Fibroblast of lung (primary cell): ENCODE results near the gene RIN3. TPM values are rescaled to one million over a fixed set of nuclear protein-coding genes. Genes with fewer than 3 reads are reported as not detected.

ENCODE experiments used
- DNase-seq, 2 donors: peaks; one replicate each; pipeline versions ENCODE4 v3.0.0 to v3.0.0-alpha.2; 2010; ENCODE audit warnings: low read depth in 2 of 2
- H2AFZ ChIP-seq: 2 replicates; pipeline ENCODE4 v1.5.1; 2012; ENCODE audit warnings: low read length, control low read depth, inconsistent platforms
- H3K27ac ChIP-seq: 2 replicates; pipeline ENCODE4 v1.5.1; 2011; ENCODE audit warnings: low read length, control low read depth; ENCODE audit not compliant: insufficient read depth
- H3K27me3 ChIP-seq: 2 replicates; pipeline ENCODE4 v1.5.1; 2011; ENCODE audit warnings: mild to moderate bottlenecking, low read length; ENCODE audit not compliant: control insufficient read depth, insufficient read depth
- H3K36me3 ChIP-seq: 2 replicates; pipeline ENCODE4 v1.5.1; 2011; ENCODE audit warnings: low read length; ENCODE audit not compliant: control insufficient read depth, insufficient read depth
- H3K4me1 ChIP-seq: 2 replicates; pipeline ENCODE4 v1.5.1; 2011; ENCODE audit warnings: low read length; ENCODE audit not compliant: control insufficient read depth, insufficient read depth; ENCODE audit errors: extremely low read depth
- H3K4me2 ChIP-seq: 2 replicates; pipeline ENCODE4 v1.5.1; 2011; ENCODE audit warnings: low read length, control low read depth; ENCODE audit not compliant: insufficient read depth; ENCODE audit errors: extremely low read depth
- H3K4me3 ChIP-seq, 4 experiments: fragments of 200-600 bp in 1 of 4; sonication (generic) in 1 of 4; replicated peaks in 1 of 4; 2 replicates each; pipeline ENCODE4 v1.5.1; 2011 to 2016; ENCODE audit warnings: low read length in 4 of 4, low read depth in 3 of 4, mild to moderate bottlenecking in 3 of 4, control low read depth in 2 of 4, inconsistent platforms in 1 of 4, mixed read lengths in 1 of 4; ENCODE audit not compliant: insufficient read depth in 1 of 4; ENCODE audit errors: control extremely low read depth in 1 of 4
- H3K79me2 ChIP-seq: 2 replicates; pipeline ENCODE4 v1.5.1; 2012; ENCODE audit warnings: mild to moderate bottlenecking, low read length, inconsistent platforms; ENCODE audit not compliant: control insufficient read depth, insufficient read depth
- H3K9ac ChIP-seq: 2 replicates; pipeline ENCODE4 v1.5.1; 2011; ENCODE audit warnings: mild to moderate bottlenecking, low read length, control low read depth; ENCODE audit not compliant: insufficient read depth
- H3K9me3 ChIP-seq: 2 replicates; pipeline ENCODE4 v1.5.1; 2012; ENCODE audit warnings: low read depth, low read length; ENCODE audit not compliant: control insufficient read depth, insufficient read depth
- H4K20me1 ChIP-seq: 2 replicates; pipeline ENCODE4 v1.5.1; 2011; ENCODE audit warnings: low read length; ENCODE audit not compliant: control insufficient read depth, insufficient read depth; ENCODE audit errors: extremely low read depth
- CTCF ChIP-seq, 2 donors: IDR thresholded peaks in 1 of 2; conservative IDR thresholded peaks in 1 of 2; 1 replicate in 1 of 2; 2 replicates in 1 of 2; pipeline ENCODE4 v1.5.1; 2011 to 2012; ENCODE audit warnings: low read length in 2 of 2, control low read depth in 1 of 2, inconsistent platforms in 1 of 2, low read depth in 1 of 2, mild to moderate bottlenecking in 1 of 2
- EZH2 ChIP-seq: IDR thresholded peaks from 2 replicates; pipeline ENCODE4 v1.5.1; 2012; ENCODE audit warnings: low read length, control low read depth, mild to moderate bottlenecking; ENCODE audit errors: missing control alignments
- polyA plus RNA-seq, 2 donors: library from polyadenylated mRNA; depleted of rRNA in 1 of 2; stranded (reverse) in 1 of 2; unstranded in 1 of 2; fragments of >200 nt; gene quantifications; 2 replicates each; pipeline ENCODE4 v1.2.1, GENCODE V29; 2011 to 2012; ENCODE audit warnings: missing spikeins in 1 of 2
- total RNA-seq: library from RNA; depleted of rRNA; stranded (reverse); fragments of >200 nt; gene quantifications from 2 replicates; pipeline ENCODE4 v1.2.1, GENCODE V29; 2014

Gene RIN3
- total and polyA plus RNA-seq, 2 donors (not counting 1 experiment from before 2014, with no cell fraction given) = 8.9 to 9.2 TPM

- Histone ChIP-seq H3K4me2 (no peak overlapping the region), H3K79me2 (no peaks in the 10 kb centered on the region), H2AFZ (no peak overlapping the region), H3K27me3 (no peaks in the 10 kb centered on the region), H3K4me1 (peaks cover 9% of the 10 kb centered on the region), H3K27ac (no peak overlapping the region), H4K20me1 (no peaks in the 10 kb centered on the region), H3K36me3 (peaks cover 1% of the 10 kb centered on the region), H3K9ac (no peak overlapping the region), H3K9me3 (no peaks in the 10 kb centered on the region), H3K4me3 (no peak overlapping the region)
- DNase-seq = no peak
- no peak for TF ChIP-seq EZH2
- TF ChIP-seq CTCF (conservative IDR thresholded peaks at IDR 0.05 in 1 of 2, IDR thresholded peaks at IDR 0.05 in 1 of 2; ENCODE audit: low read depth in 1 of 2, low read length in 2 of 2) = no peak
Measured at GRCh38 chr14:92591346-92591745, 77.8 kb downstream of the RIN3 start.

- no peak overlapping the region for H2AFZ ChIP-seq
- H3K4me2 ChIP-seq = no peak overlapping the region
- H3K9me3 ChIP-seq = no peaks in the 10 kb centered on the region
- TF ChIP-seq CTCF (conservative IDR thresholded peaks at IDR 0.05 in 1 of 2, IDR thresholded peaks at IDR 0.05 in 1 of 2; ENCODE audit: low read depth in 1 of 2, low read length in 2 of 2) (no peak), EZH2 (no peak)
- no peaks in the 10 kb centered on the region for H3K27me3 ChIP-seq
- no peak for DNase-seq
- no peaks in the 10 kb centered on the region for H4K20me1 ChIP-seq
- H3K36me3 ChIP-seq = peaks cover 2% of the 10 kb centered on the region
- H3K79me2 ChIP-seq = no peaks in the 10 kb centered on the region
- no peak overlapping the region for H3K9ac ChIP-seq
- H3K4me3 ChIP-seq = no peak overlapping the region
- H3K4me1 ChIP-seq = peaks cover 11% of the 10 kb centered on the region
- no peak overlapping the region for H3K27ac ChIP-seq
Measured at GRCh38 chr14:92595267-92595666, 81.7 kb downstream of the RIN3 start.

- peaks cover 2% of the 10 kb centered on the region for H3K36me3 ChIP-seq
- peak in 1 of 2 donors; percentile 13 for TF ChIP-seq CTCF (conservative IDR thresholded peaks at IDR 0.05 in 1 of 2, IDR thresholded peaks at IDR 0.05 in 1 of 2; ENCODE audit: low read depth in 1 of 2, low read length in 2 of 2)
- TF ChIP-seq EZH2 = no peak
- no peaks in the 10 kb centered on the region for H4K20me1 ChIP-seq
- H3K4me1 ChIP-seq = peaks cover 16% of the 10 kb centered on the region
- no peak overlapping the region for H3K9ac ChIP-seq
- H3K79me2 ChIP-seq = peaks cover under 1% of the 10 kb centered on the region
- H3K9me3 ChIP-seq = no peaks in the 10 kb centered on the region
- no peaks in the 10 kb centered on the region for H3K27me3 ChIP-seq
- H2AFZ ChIP-seq = no peak overlapping the region
- DNase-seq = no peak
- no peak overlapping the region for H3K4me2 ChIP-seq
- no peak overlapping the region for H3K27ac ChIP-seq
- H3K4me3 ChIP-seq = no peak overlapping the region
Measured at GRCh38 chr14:92596331-92596907, 82.8 kb downstream of the RIN3 start.
